ENCODE data around the gene CDC6. TPM values are rescaled to one million over a fixed set of nuclear protein-coding genes. Genes with fewer than 3 reads are reported as not detected.

The CDC6 gene
- total RNA-seq, 2 donors from 2014 or later = 0.66 to 0.78 TPM

GRCh38 chr17:40350689-40351358, 63.1 kb downstream of the CDC6 start:
- peaks cover 0 to 10% of the 10 kb centered on the region in 2 donors for H3K36me3 ChIP-seq (replicated peaks in 1 of 2; ENCODE audit: insufficient read depth in 1 of 2, low read depth in 2 of 2)
- no peaks in the 10 kb centered on the region for H3K9me3 ChIP-seq
- no peak overlapping the region for H3K4me3 ChIP-seq
- 70 to 74% methylated on average over 16 to 17 of the region's 17 CpGs for WGBS, 2 donors
- H3K27me3 ChIP-seq = no peaks in the 10 kb centered on the region
- ATAC-seq (no peak), DNase-seq (no peak)
- TF ChIP-seq POLR2A (IDR thresholded peaks at IDR 0.05) (no peak), CTCF (IDR thresholded peaks at IDR 0.05) (no peak)
- H3K27ac ChIP-seq = no peak overlapping the region
- intact Hi-C loops (cut with DNase I) = loop anchor here (2.0 to 10.0 kb wide), 2 partner anchors 44 to 146 kb away; no protein-coding TSS in a partner anchor
- peaks cover 41% of the 10 kb centered on the region for H3K4me1 ChIP-seq

GRCh38 chr17:40351359-40352236, 63.9 kb downstream of the CDC6 start:
- Histone ChIP-seq H3K4me1 (peaks cover 33% of the 10 kb centered on the region), H3K36me3 (replicated peaks in 1 of 2; ENCODE audit: insufficient read depth in 1 of 2, low read depth in 2 of 2) (peaks cover 0 to 11% of the 10 kb centered on the region in 2 donors), H3K27ac (no peak overlapping the region), H3K27me3 (no peaks in the 10 kb centered on the region), H3K9me3 (no peaks in the 10 kb centered on the region), H3K4me3 (no peak overlapping the region)
- intact Hi-C loops (cut with DNase I) = loop anchor here (2.0 to 10.0 kb wide), 2 partner anchors 45 to 147 kb away; no protein-coding TSS in a partner anchor
- ATAC-seq = no peak
- TF ChIP-seq CTCF (IDR thresholded peaks at IDR 0.05) (no peak), POLR2A (IDR thresholded peaks at IDR 0.05) (no peak)
- DNase-seq = no peak
- WGBS, 2 donors = 84 to 86% methylated on average over 21 to 27 of the region's 27 CpGs

- no peak for TF ChIP-seq POLR2A (IDR thresholded peaks at IDR 0.05)
- TF ChIP-seq CTCF (IDR thresholded peaks at IDR 0.05) = no peak
- no peaks in the 10 kb centered on the region for H3K9me3 ChIP-seq
- ATAC-seq (no peak), DNase-seq (no peak)
- H3K36me3 ChIP-seq (replicated peaks in 1 of 2; ENCODE audit: insufficient read depth in 1 of 2, low read depth in 2 of 2) = peaks cover 0 to 11% of the 10 kb centered on the region in 2 donors
- H3K4me1 ChIP-seq = peaks cover 26% of the 10 kb centered on the region
- 77 to 89% methylated on average over 7 of the region's 7 CpGs for WGBS, 2 donors
- no peak overlapping the region for H3K27ac ChIP-seq
- H3K4me3 ChIP-seq = no peak overlapping the region
- no peaks in the 10 kb centered on the region for H3K27me3 ChIP-seq
- intact Hi-C loops (cut with DNase I) = loop anchor here (10.0 kb wide), 1 partner anchor 148 kb away; no protein-coding TSS in a partner anchor
These were observed 64.6 kb downstream of the CDC6 start for GRCh38 chr17:40352237-40352778.

GRCh38 chr17:40352779-40353394, 65.2 kb downstream of the CDC6 start:
- TF ChIP-seq POLR2A (IDR thresholded peaks at IDR 0.05) = no peak
- no peak for TF ChIP-seq CTCF (IDR thresholded peaks at IDR 0.05)
- DNase-seq (no peak), ATAC-seq (no peak)
- Histone ChIP-seq H3K4me3 (no peak overlapping the region), H3K36me3 (replicated peaks in 1 of 2; ENCODE audit: insufficient read depth in 1 of 2, low read depth in 2 of 2) (peaks cover 0 to 11% of the 10 kb centered on the region in 2 donors), H3K27ac (no peak overlapping the region), H3K4me1 (peaks cover 22% of the 10 kb centered on the region), H3K27me3 (no peaks in the 10 kb centered on the region), H3K9me3 (no peaks in the 10 kb centered on the region)
- WGBS, 2 donors = 80 to 84% methylated on average over 9 of the region's 9 CpGs
- intact Hi-C loops (cut with DNase I) = loop anchor here (10.0 kb wide), 1 partner anchor 148 kb away; no protein-coding TSS in a partner anchor

Other genes with a start within 250 kb of the CDC6 start
- 10 to 100 TPM; 34.9 to 38.7 TPM for gene MED24, start 233.5 kb upstream of the CDC6 start, total RNA-seq
- 10 to 100 TPM; 37.9 to 61.6 TPM for gene THRA, start 224.9 kb upstream of the CDC6 start, total RNA-seq
- 1 to 10 TPM; 2.3 to 5.9 TPM for gene NR1D1, start 187.3 kb upstream of the CDC6 start, total RNA-seq
- 100 to 1,000 TPM in 1 of 2 donors, 10 to 100 TPM in 1; 75.5 to 157 TPM for gene MSL1, start 165.9 kb upstream of the CDC6 start, total RNA-seq
- 10 to 100 TPM; 51.7 to 59.4 TPM for gene CASC3, start 147.3 kb upstream of the CDC6 start, total RNA-seq
- gene RAPGEFL1, start 110.4 kb upstream of the CDC6 start, total RNA-seq = 1 to 10 TPM; 7.0 to 7.3 TPM
- gene WIPF2, start 68.6 kb upstream of the CDC6 start, total RNA-seq = 1 to 10 TPM; 4.9 to 7.5 TPM
- 10 to 100 TPM; 11.4 to 13.8 TPM for gene RARA, start 21.3 kb downstream of the CDC6 start, total RNA-seq
- 1 to 10 TPM in 1 of 2 donors, not detected in 1; 1.3 TPM for gene GJD3, start 76.9 kb downstream of the CDC6 start, total RNA-seq
- gene TOP2A, start 130.0 kb downstream of the CDC6 start, total RNA-seq = under 1 TPM in 1 of 2 donors, not detected in 1; 0.33 TPM
- gene IGFBP4, start 155.6 kb downstream of the CDC6 start, total RNA-seq = 100 to 1,000 TPM in 1 of 2 donors, 10 to 100 TPM in 1; 88.7 to 315 TPM
- gene TNS4, start 213.7 kb downstream of the CDC6 start, total RNA-seq = not detected